Trophoblast cell (in vitro differentiated cells and primary cell): ENCODE results near the gene CXorf38.

Source experiments
- DNase-seq, 2 donors: peaks; one replicate each; pipeline ENCODE4 v3.0.0-alpha.2; 2016
- H2AFZ ChIP-seq: 2 replicates; pipeline ENCODE4 v1.6.1; 2013; ENCODE audit warnings: low read length, moderate library complexity, mild to moderate bottlenecking; ENCODE audit not compliant: insufficient read depth, poor library complexity
- H2AK5ac ChIP-seq: 2 replicates; pipeline ENCODE4 v1.6.1; 2013; ENCODE audit warnings: mild to moderate bottlenecking, low read length
- H2BK120ac ChIP-seq: 2 replicates; pipeline ENCODE4 v1.6.1; 2013; ENCODE audit warnings: low read length, mild to moderate bottlenecking, moderate library complexity; ENCODE audit not compliant: insufficient read depth, poor library complexity
- H2BK12ac ChIP-seq: 2 replicates; pipeline ENCODE4 v1.6.1; 2013; ENCODE audit warnings: mild to moderate bottlenecking, low read length, moderate library complexity
- H2BK5ac ChIP-seq: 2 replicates; pipeline ENCODE4 v1.6.1; 2013; ENCODE audit warnings: low read length, low read depth, moderate library complexity, mild to moderate bottlenecking; ENCODE audit not compliant: poor library complexity
- H3K14ac ChIP-seq: 2 replicates; pipeline ENCODE4 v1.6.1; 2013; ENCODE audit warnings: mild to moderate bottlenecking, low read length
- H3K18ac ChIP-seq: 2 replicates; pipeline ENCODE4 v1.6.1; 2013; ENCODE audit warnings: mild to moderate bottlenecking, low read length
- H3K23ac ChIP-seq: 2 replicates; pipeline ENCODE4 v1.6.1; 2013; ENCODE audit warnings: low read length
- H3K27ac ChIP-seq: 2 replicates; pipeline ENCODE4 v1.5.1; 2013; ENCODE audit warnings: low read depth, mild to moderate bottlenecking, inconsistent platforms, low read length, moderate library complexity
- H3K27me3 ChIP-seq: 2 replicates; pipeline ENCODE4 v1.6.1; 2013; ENCODE audit warnings: inconsistent platforms, mild to moderate bottlenecking, low read length, moderate library complexity; ENCODE audit not compliant: insufficient read depth
- H3K36me3 ChIP-seq, 2 experiments: 1 replicate in 1 of 2; 2 replicates in 1 of 2; pipeline ENCODE4 v1.6.1; 2013; ENCODE audit warnings: low read length in 2 of 2, mild to moderate bottlenecking in 2 of 2, moderate library complexity in 1 of 2; ENCODE audit not compliant: insufficient read depth in 2 of 2, control insufficient read depth in 1 of 2
- H3K4ac ChIP-seq: 2 replicates; pipeline ENCODE4 v1.6.1; 2013; ENCODE audit warnings: low read depth, mild to moderate bottlenecking, low read length, moderate library complexity
- H3K4me1 ChIP-seq, 2 experiments: 1 replicate in 1 of 2; 2 replicates in 1 of 2; pipeline ENCODE4 v1.6.1; 2013; ENCODE audit warnings: low read length in 2 of 2, mild to moderate bottlenecking in 2 of 2, moderate library complexity in 1 of 2; ENCODE audit not compliant: insufficient read depth in 2 of 2, control insufficient read depth in 1 of 2
- H3K4me2 ChIP-seq: 2 replicates; pipeline ENCODE4 v1.6.1; 2013; ENCODE audit warnings: inconsistent platforms, mild to moderate bottlenecking, low read length, moderate library complexity
- H3K4me3 ChIP-seq: 2 replicates; pipeline ENCODE4 v1.5.1; 2013; ENCODE audit warnings: mild to moderate bottlenecking, low read depth, low read length, inconsistent platforms
- H3K79me1 ChIP-seq: one replicate; pipeline ENCODE4 v1.6.1; 2013; ENCODE audit warnings: low read length
- H3K79me2 ChIP-seq: 2 replicates; pipeline ENCODE4 v1.6.1; 2013; ENCODE audit warnings: low read length, mild to moderate bottlenecking; ENCODE audit not compliant: control insufficient read depth, insufficient read depth, poor library complexity
- H3K9ac ChIP-seq: 2 replicates; pipeline ENCODE4 v1.6.1; 2013; ENCODE audit warnings: mild to moderate bottlenecking, low read length
- H3K9me3 ChIP-seq: 2 replicates; pipeline ENCODE4 v1.6.1; 2013; ENCODE audit warnings: low read depth, mild to moderate bottlenecking, control low read depth, inconsistent platforms, low read length; ENCODE audit not compliant: insufficient read depth
- H4K12ac ChIP-seq: 2 replicates; pipeline ENCODE4 v1.6.1; 2013; ENCODE audit warnings: low read depth, mild to moderate bottlenecking, low read length, moderate library complexity
- H4K8ac ChIP-seq: 2 replicates; pipeline ENCODE4 v1.6.1; 2013; ENCODE audit warnings: low read depth, mild to moderate bottlenecking, low read length, moderate library complexity
- H4K91ac ChIP-seq: one replicate; pipeline ENCODE4 v1.6.1; 2013; ENCODE audit warnings: low read depth, mild to moderate bottlenecking, low read length, moderate library complexity
- WGBS: extraction: QIAGEN DNeasy Blood & Tissue Kit; methylation state at CpG from one replicate; pipeline ENCODE4 v1.1.7; 2013; ENCODE audit warnings: missing lambda C conversion rate; ENCODE audit not compliant: insufficient read length, insufficient coverage; ENCODE audit errors: extremely low coverage; 5-methylcytosine and 5-hydroxymethylcytosine counted together

Gene CXorf38

DNA sequence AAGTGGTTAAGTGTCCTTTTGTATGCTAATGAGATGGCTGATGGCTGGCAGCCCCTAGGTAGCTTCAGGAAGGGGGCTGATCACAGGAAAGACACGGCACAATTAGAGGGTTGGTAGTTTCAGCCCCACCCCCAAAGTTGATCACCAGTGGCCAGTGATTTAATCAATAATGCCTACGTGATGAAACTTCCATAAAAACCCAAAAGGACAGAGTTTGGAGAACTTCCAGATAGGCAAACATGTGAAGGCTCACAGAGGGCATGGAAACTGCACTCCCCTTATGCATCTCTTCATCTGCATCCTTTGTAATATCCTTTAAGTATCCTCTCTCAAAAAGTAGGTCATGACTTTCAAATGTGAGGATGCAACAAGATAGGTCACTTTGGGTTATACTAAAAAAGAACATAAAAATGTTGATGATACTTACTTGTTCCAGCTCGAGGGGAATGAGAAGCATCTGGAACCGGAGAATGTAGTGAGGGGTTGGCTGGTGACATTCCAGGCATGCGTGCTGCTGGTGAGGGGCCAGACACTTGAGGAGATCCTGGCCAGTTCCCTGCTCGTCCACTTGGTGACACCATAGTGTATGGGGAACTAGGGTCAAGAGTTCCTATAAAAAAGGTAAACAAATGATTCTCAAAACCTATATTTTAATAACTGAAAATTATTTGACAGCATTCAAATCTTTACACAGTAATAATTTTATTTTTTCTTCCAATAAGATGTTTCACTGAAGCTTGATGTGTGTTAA is 16.7 kb upstream of the CXorf38 start:
- no peaks in the 10 kb centered on the region for H3K9me3 ChIP-seq
- no peak overlapping the region for H3K4me3 ChIP-seq
- no peak overlapping the region for H3K23ac ChIP-seq
- H3K27ac ChIP-seq: no peak overlapping the region
- no peak overlapping the region for H3K14ac ChIP-seq
- H4K8ac ChIP-seq: no peak overlapping the region
- H3K36me3 ChIP-seq: peaks cover 18 to 26% of the 10 kb centered on the region in 2 experiments
- peak; percentile 13 to 48 for DNase-seq
- H3K4me2 ChIP-seq: no peak overlapping the region
- H3K27me3 ChIP-seq: no peaks in the 10 kb centered on the region
- no peak overlapping the region for H3K4ac ChIP-seq
- no peak overlapping the region for H4K91ac ChIP-seq
- H3K79me1 ChIP-seq: no peaks in the 10 kb centered on the region
- H3K18ac ChIP-seq: no peak overlapping the region
- H3K9ac ChIP-seq: no peak overlapping the region
- H2AK5ac ChIP-seq: no peak overlapping the region
- no CpG with 5 or more reads among the region's 6 CpGs for WGBS
- H2AFZ ChIP-seq: no peak overlapping the region
- no peaks in the 10 kb centered on the region for H3K79me2 ChIP-seq
- H2BK120ac ChIP-seq: no peak overlapping the region
- H2BK12ac ChIP-seq: no peak overlapping the region
- no peak overlapping the region for H2BK5ac ChIP-seq
- H4K12ac ChIP-seq: no peak overlapping the region
- H3K4me1 ChIP-seq: no peaks in the 10 kb centered on the region

DNA sequence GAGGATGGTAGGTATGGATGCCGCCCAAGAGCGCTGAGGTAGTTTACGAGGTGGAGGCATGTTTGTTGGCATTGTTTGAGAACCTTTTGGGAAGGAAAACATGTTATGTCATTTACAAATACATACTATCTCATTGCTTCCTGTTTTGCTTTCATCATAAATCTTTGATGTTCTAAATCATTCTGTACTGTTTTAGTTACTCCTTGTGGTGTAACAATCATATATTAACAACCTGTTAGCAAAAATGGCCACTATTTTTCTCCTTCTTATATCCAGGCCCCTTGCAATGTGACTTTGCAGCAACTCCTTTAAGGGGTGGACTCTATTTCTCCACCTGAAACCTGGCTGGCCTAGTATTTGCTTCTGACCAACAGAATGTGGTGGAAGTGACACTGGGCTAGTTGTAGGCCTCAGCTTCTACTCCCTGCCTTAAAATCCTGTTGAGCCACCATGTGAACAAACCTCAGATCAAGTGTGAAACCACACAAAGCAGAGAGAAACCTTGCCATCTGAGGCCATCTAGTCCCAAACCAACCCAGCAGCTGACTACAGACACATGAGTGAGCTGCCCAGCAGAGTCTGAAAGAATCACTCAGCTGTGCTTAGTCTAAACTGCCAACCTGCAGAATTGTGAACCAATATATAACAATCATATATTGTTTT is 15.8 kb upstream of the CXorf38 start:
- H3K79me1 ChIP-seq: no peaks in the 10 kb centered on the region
- H2AFZ ChIP-seq: no peak overlapping the region
- no peaks in the 10 kb centered on the region for H3K27me3 ChIP-seq
- no peak overlapping the region for H3K14ac ChIP-seq
- WGBS: no CpG with 5 or more reads among the region's 3 CpGs
- H3K36me3 ChIP-seq: peaks cover 19 to 28% of the 10 kb centered on the region in 2 experiments
- no peak overlapping the region for H3K27ac ChIP-seq
- no peaks in the 10 kb centered on the region for H3K79me2 ChIP-seq
- no peak overlapping the region for H2BK12ac ChIP-seq
- no peak overlapping the region for H2BK5ac ChIP-seq
- H3K18ac ChIP-seq: no peak overlapping the region
- no peak overlapping the region for H3K9ac ChIP-seq
- no peak overlapping the region for H2BK120ac ChIP-seq
- H3K4me2 ChIP-seq: no peak overlapping the region
- no peak overlapping the region for H3K4ac ChIP-seq
- DNase-seq: no peak
- H4K12ac ChIP-seq: no peak overlapping the region
- H3K9me3 ChIP-seq: no peaks in the 10 kb centered on the region
- H3K4me1 ChIP-seq: no peaks in the 10 kb centered on the region
- H3K23ac ChIP-seq: no peak overlapping the region
- no peak overlapping the region for H2AK5ac ChIP-seq
- H4K91ac ChIP-seq: no peak overlapping the region
- no peak overlapping the region for H3K4me3 ChIP-seq
- H4K8ac ChIP-seq: no peak overlapping the region

DNA sequence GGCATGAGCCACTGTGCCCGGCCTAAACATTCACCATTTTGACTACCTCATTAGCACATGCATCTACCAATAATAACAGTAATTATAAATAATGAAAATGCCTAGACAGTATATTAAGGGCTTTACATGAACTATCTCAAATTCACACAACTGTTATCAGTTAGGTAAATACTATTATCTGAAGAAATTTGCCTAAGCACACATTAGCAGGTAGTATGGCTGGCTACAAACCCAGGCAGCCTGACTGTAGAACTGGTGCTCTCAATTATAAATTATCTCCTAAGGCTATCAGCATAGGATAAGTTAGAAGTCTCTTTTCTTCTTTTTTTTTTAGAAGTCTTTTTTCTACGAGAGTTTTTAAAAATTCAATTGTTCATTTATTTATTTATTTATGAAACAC is 14.1 kb upstream of the CXorf38 start:
- no peak overlapping the region for H4K91ac ChIP-seq
- peaks cover 23 to 24% of the 10 kb centered on the region in 2 experiments for H3K36me3 ChIP-seq
- H3K9me3 ChIP-seq: no peaks in the 10 kb centered on the region
- no peak overlapping the region for H2AFZ ChIP-seq
- no peak overlapping the region for H2BK120ac ChIP-seq
- H3K4me2 ChIP-seq: no peak overlapping the region
- no peak overlapping the region for H3K18ac ChIP-seq
- H3K79me2 ChIP-seq: no peaks in the 10 kb centered on the region
- no peak overlapping the region for H2BK5ac ChIP-seq
- no peak overlapping the region for H3K4me3 ChIP-seq
- no peak for DNase-seq
- no peak overlapping the region for H3K4ac ChIP-seq
- no peak overlapping the region for H3K23ac ChIP-seq
- no CpG with 5 or more reads among the region's 2 CpGs for WGBS
- no peak overlapping the region for H2AK5ac ChIP-seq
- no peak overlapping the region for H4K12ac ChIP-seq
- H2BK12ac ChIP-seq: no peak overlapping the region
- no peaks in the 10 kb centered on the region for H3K27me3 ChIP-seq
- H3K4me1 ChIP-seq: no peaks in the 10 kb centered on the region
- no peaks in the 10 kb centered on the region for H3K79me1 ChIP-seq
- H4K8ac ChIP-seq: no peak overlapping the region
- no peak overlapping the region for H3K14ac ChIP-seq
- no peak overlapping the region for H3K27ac ChIP-seq
- H3K9ac ChIP-seq: no peak overlapping the region

DNA sequence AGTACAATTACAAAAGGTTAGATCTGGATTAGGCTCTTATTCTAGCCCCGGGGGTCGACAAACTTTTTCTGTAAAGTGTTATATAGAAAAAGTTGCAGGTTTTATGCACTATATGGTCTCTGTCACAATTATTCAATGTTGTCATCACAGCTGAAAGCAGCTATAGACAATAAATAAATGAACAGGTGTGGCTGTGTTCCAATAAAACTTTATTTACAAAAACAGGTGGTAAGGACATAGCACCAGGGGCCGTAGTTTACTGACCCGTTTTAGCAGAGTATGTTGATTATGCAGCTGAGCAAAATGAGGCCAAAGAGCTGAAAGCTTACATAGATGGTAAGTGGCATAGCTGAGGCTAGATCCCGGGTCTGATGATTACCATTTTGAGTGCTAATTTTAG is 13.0 kb upstream of the CXorf38 start:
- no peaks in the 10 kb centered on the region for H3K79me2 ChIP-seq
- no peaks in the 10 kb centered on the region for H3K4me1 ChIP-seq
- H3K4ac ChIP-seq: no peak overlapping the region
- H3K36me3 ChIP-seq: peaks cover 21 to 22% of the 10 kb centered on the region in 2 experiments
- H3K27me3 ChIP-seq: no peaks in the 10 kb centered on the region
- no peak overlapping the region for H3K23ac ChIP-seq
- H2BK5ac ChIP-seq: no peak overlapping the region
- H2BK120ac ChIP-seq: no peak overlapping the region
- no peak overlapping the region for H3K27ac ChIP-seq
- H3K79me1 ChIP-seq: no peaks in the 10 kb centered on the region
- H2AK5ac ChIP-seq: no peak overlapping the region
- WGBS: no CpG with 5 or more reads among the region's 5 CpGs
- no peak overlapping the region for H3K14ac ChIP-seq
- H2AFZ ChIP-seq: no peak overlapping the region
- no peak overlapping the region for H3K18ac ChIP-seq
- H4K8ac ChIP-seq: no peak overlapping the region
- no peak for DNase-seq
- no peak overlapping the region for H2BK12ac ChIP-seq
- no peaks in the 10 kb centered on the region for H3K9me3 ChIP-seq
- H4K12ac ChIP-seq: no peak overlapping the region
- H3K9ac ChIP-seq: no peak overlapping the region
- no peak overlapping the region for H4K91ac ChIP-seq
- no peak overlapping the region for H3K4me3 ChIP-seq
- no peak overlapping the region for H3K4me2 ChIP-seq
